Omental fat pad (tissue), 4 donors: ENCODE results near the gene DCPS. TPM values are rescaled to one million over a fixed set of nuclear protein-coding genes. Genes with fewer than 3 reads are reported as not detected.
A peak's percentile ranks its signal among the peaks of the same experiment; 100 is the strongest.

ENCODE experiments used
- ATAC-seq: fragments of 150-250 bp; one replicate; pipeline ENCODE4 v1.9.1; 2016; ENCODE audit warnings: mild to moderate bottlenecking, moderate library complexity; ENCODE audit not compliant: low FRiP score
- DNase-seq: peaks from one replicate; pipeline ENCODE4 v3.0.0-alpha.2; 2019; ENCODE audit warnings: low spot score
- total RNA-seq, 4 donors: library from RNA; depleted of rRNA; stranded (reverse); fragments of >200 nt; gene quantifications; one replicate each; pipeline ENCODE4 v1.1.0, GENCODE V29; 2016
- TF ChIP-seq, protein P1 (sequence below), 3 donors: fragments of 450-650 bp; IDR thresholded peaks; one replicate each; pipeline ENCODE4 v1.5.1; 2016 to 2017; ENCODE audit warnings: antibody characterized with exemption in 3 of 3, mild to moderate bottlenecking in 3 of 3, moderate library complexity in 2 of 3

Gene DCPS
- total RNA-seq, 4 donors from 2014 or later, result 8.0 to 12.4 (median 9.9) TPM

DNA sequence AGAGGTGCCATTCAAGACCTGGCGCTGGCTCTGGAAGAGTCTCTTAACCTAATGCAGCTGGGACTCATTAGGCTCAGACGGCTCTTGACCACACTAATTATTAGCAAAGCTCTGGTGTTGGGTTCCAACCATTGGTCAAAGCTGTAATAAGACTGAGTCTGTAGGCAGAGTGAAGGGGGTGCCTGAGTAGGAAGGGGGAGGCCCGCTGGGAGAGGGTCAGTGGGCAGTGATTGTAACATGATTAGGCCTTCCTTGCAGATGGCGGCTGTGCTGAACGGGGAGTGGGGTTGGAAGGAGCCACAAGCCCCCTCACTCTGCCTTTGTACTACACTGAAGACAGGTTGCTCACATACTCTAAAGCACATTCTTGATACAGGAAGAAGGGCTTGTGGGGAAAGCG is 40.4 kb upstream of the DCPS start:
- no peak for DNase-seq
- TF ChIP-seq, protein P1, sequence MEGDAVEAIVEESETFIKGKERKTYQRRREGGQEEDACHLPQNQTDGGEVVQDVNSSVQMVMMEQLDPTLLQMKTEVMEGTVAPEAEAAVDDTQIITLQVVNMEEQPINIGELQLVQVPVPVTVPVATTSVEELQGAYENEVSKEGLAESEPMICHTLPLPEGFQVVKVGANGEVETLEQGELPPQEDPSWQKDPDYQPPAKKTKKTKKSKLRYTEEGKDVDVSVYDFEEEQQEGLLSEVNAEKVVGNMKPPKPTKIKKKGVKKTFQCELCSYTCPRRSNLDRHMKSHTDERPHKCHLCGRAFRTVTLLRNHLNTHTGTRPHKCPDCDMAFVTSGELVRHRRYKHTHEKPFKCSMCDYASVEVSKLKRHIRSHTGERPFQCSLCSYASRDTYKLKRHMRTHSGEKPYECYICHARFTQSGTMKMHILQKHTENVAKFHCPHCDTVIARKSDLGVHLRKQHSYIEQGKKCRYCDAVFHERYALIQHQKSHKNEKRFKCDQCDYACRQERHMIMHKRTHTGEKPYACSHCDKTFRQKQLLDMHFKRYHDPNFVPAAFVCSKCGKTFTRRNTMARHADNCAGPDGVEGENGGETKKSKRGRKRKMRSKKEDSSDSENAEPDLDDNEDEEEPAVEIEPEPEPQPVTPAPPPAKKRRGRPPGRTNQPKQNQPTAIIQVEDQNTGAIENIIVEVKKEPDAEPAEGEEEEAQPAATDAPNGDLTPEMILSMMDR (IDR thresholded peaks at IDR 0.05), result no peak

DNA sequence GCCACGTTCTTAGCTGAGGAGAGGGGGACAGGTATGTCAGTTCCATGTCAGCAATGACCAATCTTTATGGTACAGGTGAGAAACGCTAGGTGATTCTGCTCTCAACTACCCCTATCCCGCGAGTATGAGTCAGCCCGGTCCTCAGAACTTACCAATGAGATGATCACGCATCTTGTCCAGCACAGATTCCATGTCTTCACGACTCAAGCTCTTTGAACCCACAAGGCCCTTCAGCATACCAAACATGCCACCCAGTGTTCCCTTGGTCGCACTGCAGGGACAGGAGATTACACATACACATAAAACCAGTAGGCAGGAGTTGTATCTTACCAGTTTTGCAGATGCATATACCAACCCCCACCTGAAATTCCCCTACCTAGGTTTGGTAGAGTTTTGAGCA is 38.0 kb upstream of the DCPS start:
- DNase-seq (no peak), ATAC-seq (no peak)
- TF ChIP-seq, protein P1 (IDR thresholded peaks at IDR 0.05), result no peak

More for the DNA sequence above, 40.4 kb upstream of the DCPS start:
- no peak for ATAC-seq

DNA sequence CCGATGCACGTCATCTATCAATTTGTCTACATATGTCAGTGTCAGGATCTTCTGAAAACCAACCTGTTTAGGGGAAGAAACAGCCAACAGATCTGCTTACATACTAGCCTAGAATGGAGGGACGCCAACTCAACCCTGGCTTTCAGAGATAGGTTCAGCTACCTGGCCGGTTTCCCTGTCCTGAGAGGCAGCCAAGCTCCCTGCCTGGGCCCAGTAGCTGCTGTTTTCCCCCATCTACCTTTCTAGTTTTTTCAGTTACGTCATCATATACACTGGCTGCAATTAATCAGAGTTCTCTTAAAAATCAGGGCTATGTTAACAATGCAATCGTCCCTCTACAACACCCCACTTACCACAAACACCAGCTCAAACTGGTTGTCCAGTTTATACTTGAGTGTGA is 36.2 kb upstream of the DCPS start:
- no peak for DNase-seq
- TF ChIP-seq, protein P1 (IDR thresholded peaks at IDR 0.05), result no peak
- no peak for ATAC-seq

DNA sequence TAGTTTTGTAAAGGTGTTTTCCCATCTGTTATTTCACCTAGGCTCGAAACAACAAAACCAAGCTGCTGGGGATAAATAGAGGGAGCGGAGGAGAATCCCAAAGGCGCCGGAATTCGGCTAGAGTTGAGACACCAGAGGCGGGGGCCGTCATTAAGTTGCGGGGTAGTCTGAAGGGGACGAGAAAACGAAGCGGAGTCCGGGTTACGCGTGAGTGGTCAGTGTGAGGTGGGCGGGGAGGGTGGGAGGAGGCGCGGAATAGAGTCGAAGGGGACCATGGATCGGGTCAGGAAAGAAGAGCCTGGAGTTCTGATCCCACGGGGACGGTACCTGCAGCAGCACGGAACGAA is 35.5 kb upstream of the DCPS start:
- DNase-seq (no peak), ATAC-seq (peak; percentile 57)

DNA sequence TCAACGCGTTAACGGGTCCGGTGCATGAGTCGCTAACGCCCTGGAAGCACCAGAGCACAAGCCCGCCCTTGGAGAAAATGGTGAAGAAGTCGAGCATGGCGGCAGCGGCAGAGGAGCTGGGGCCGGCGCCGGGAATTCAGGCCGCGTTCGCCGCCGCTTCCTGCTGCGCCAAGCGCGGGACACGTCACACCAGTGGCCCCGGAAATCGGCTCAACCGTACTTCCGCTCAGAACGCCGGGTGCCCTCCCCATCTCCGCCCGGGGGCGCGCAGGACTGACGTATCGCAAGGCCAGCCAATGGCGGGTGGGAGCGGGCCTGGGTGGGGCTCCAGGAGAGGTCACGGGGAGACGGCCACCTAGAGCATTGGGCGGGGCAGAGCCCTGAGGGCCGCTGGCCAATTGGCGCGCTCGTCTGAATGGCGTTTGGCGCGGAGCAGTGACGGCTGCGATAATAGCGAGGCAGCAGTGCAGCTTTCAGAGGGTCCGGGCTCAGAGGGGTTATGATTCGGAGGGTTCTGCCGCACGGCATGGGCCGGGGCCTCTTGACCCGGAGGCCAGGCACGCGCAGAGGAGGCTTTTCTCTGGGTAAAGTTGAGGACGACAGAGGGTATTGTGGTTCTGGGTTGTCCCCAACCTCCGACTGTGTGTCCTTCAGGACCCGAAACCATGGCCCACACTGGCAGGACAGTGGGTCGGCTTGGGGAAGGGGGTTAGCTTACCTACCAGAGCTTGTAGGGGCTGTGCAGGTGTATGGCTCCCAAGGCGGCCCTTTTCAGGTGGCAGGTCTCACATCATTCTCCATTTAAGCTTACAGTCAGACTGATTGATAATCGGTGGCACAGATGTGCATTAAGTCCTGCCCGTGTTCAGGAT is 34.9 kb upstream of the DCPS start, which contains the start of the genes FOXRED1 and SRPRA:
FOXRED1 (plus strand) TSS at position 447 of the 872 bp plus-strand sequence; CDS start at position 500, 53 bp downstream.
SRPRA (minus strand) TSS at position 188 of the 872 bp plus-strand sequence; CDS start at position 97, 91 bp downstream.
- DNase-seq (peak; percentile 95), ATAC-seq (peak; percentile 99)
- TF ChIP-seq, protein P1 (IDR thresholded peaks at IDR 0.05), result no peak

More for the DNA sequence above, 35.5 kb upstream of the DCPS start:
- TF ChIP-seq, protein P1 (IDR thresholded peaks at IDR 0.05), result no peak

DNA sequence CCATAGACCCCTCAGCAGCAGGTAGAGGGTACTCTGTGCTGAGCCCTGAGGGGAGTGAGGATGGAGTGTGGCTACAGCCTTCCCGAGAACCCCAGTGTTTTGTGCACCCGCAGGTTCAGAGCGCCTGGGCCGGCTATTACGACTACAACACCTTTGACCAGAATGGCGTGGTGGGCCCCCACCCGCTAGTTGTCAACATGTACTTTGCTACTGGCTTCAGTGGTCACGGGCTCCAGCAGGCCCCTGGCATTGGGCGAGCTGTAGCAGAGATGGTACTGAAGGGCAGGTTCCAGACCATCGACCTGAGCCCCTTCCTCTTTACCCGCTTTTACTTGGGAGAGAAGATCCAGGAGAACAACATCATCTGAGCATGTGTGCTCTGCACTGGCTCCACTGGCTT is 26.5 kb upstream of the DCPS start:
- no peak for ATAC-seq
- TF ChIP-seq, protein P1 (IDR thresholded peaks at IDR 0.05), result no peak
- no peak for DNase-seq

DNA sequence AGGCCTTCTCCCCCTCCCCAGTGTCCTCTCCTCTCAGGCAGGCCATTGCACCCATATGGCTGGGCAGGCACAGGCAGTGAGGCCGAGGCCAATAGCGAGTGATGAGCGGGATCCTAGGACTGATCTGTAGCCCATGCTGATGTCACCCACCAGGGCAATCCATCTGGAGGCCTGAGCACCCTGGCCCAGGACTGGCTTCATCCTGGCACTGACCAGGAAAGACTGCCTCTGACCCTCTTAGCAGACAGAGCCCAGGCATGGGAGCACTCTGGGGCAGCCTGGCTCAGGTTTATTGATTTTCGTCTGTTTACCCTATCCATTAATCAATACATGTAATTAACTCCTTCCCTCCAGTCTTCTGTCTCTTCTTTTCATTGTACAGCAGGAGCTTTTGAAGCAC is 26.1 kb upstream of the DCPS start:
- ATAC-seq (no peak), DNase-seq (no peak)
- TF ChIP-seq, protein P1 (IDR thresholded peaks at IDR 0.05), result no peak
